A549 (cell line): Measurements from ENCODE around the gene MKNK2. TPM values are rescaled to one million over a fixed set of nuclear protein-coding genes. Genes with fewer than 3 reads are reported as not detected.
A peak's percentile ranks its signal among the peaks of the same experiment; 100 is the strongest.

Source experiments
- ATAC-seq, 2 experiments: fragments of 200-7000 bp in 1 of 2; fragments of >200 bp in 1 of 2; cut with Nextera tagmentation in 1 of 2; cut with Tn5 transposase in 1 of 2; 3 replicates each; pipeline versions ENCODE4 v1.8.0 to v1.9.1; 2018 to 2020; ENCODE audit warnings: mild to moderate bottlenecking in 1 of 2, moderate library complexity in 1 of 2
- CTCF ChIA-PET: fragments of 300-600 bp; sonication (Branson Sonifier 250); formaldehyde crosslinking; extraction: SDS; loops from one replicate; lab custom pipeline; 2021; ENCODE audit warnings: antibody characterized with exemption, inconsistent platforms; lab: Yijun Ruan, JAX
- POLR2A ChIA-PET: fragments of 350-600 bp; formaldehyde crosslinking; extraction: SDS; loops from one replicate; lab custom pipeline; 2021; ENCODE audit warnings: antibody characterized with exemption, inconsistent platforms; lab: Yijun Ruan, JAX
- DNase-seq, 2 experiments: peaks; one replicate each; pipeline versions ENCODE4 v3.0.0 to v3.0.0-alpha.2; 2011 to 2016; ENCODE audit warnings: low read depth in 1 of 2, low spot score in 1 of 2
- FAIRE-seq: peaks from 2 replicates; lab custom pipeline; 2011; peaks lifted over from hg19 to GRCh38; lab: Jason Lieb, UNC
- H3K27ac ChIP-seq, 2 experiments: fragments of >200 bp; sonication (Bioruptor Twin); formaldehyde crosslinking; 3 replicates each; pipeline ENCODE4 v1.5.1; 2016 to 2017
- H3K4me1 ChIP-seq: fragments of >200 bp; sonication (Bioruptor Twin); formaldehyde crosslinking; 3 replicates; pipeline ENCODE4 v1.6.1; 2016
- H3K4me2 ChIP-seq: fragments of >200 bp; sonication (Bioruptor Twin); formaldehyde crosslinking; 3 replicates; pipeline ENCODE4 v1.6.1; 2016
- H3K4me3 ChIP-seq: fragments of >200 bp; sonication (Bioruptor Twin); formaldehyde crosslinking; 3 replicates; pipeline ENCODE4 v1.5.1; 2016
- H3K9me3 ChIP-seq: fragments of >200 bp; sonication (Bioruptor Twin); formaldehyde crosslinking; 3 replicates; pipeline ENCODE4 v1.6.1; 2016
- CBX2 ChIP-seq: fragments of 200-600 bp; sonication (generic); IDR thresholded peaks from 2 replicates; pipeline ENCODE4 v1.6.1; 2016; ENCODE audit warnings: low read depth, mild to moderate bottlenecking, borderline replicate concordance
- CHD2 ChIP-seq: fragments of 150-350 bp; IDR thresholded peaks from 2 replicates; pipeline ENCODE4 v1.6.1; 2014; ENCODE audit warnings: low read length; ENCODE audit not compliant: partially characterized antibody
- GATA3 ChIP-seq: IDR thresholded peaks from 2 replicates; pipeline ENCODE4 v1.6.1; 2012; ENCODE audit warnings: borderline replicate concordance
- HDAC2 ChIP-seq: fragments of 200-600 bp; sonication (generic); IDR thresholded peaks from 2 replicates; pipeline ENCODE4 v1.6.1; 2016
- HOXA7 ChIP-seq: fragments of 250-450 bp; sonication (Bioruptor Pico); IDR thresholded peaks from 2 replicates; pipeline ENCODE4 v1.5.0; 2020; ENCODE audit warnings: mild to moderate bottlenecking, moderate library complexity
- HOXB5 ChIP-seq: fragments of 250-450 bp; sonication (Bioruptor Pico); IDR thresholded peaks from 2 replicates; pipeline ENCODE4 v1.5.0; 2020; ENCODE audit warnings: mild to moderate bottlenecking, moderate library complexity
- JUNB ChIP-seq: fragments of >200 bp; sonication (Bioruptor Twin); formaldehyde crosslinking; IDR thresholded peaks from 2 replicates; pipeline ENCODE4 v1.6.1; 2016
- MAFK ChIP-seq: fragments of 450-650 bp; IDR thresholded peaks from 2 replicates; pipeline ENCODE4 v1.6.1; 2014; ENCODE audit not compliant: partially characterized antibody
- MAZ ChIP-seq: fragments of 150-350 bp; IDR thresholded peaks from 2 replicates; pipeline ENCODE4 v1.6.1; 2014; ENCODE audit warnings: antibody characterized with exemption, low read depth, low read length, borderline replicate concordance
- NPAS2 ChIP-seq: fragments of 250-450 bp; sonication (Bioruptor Pico); IDR thresholded peaks from 2 replicates; pipeline ENCODE4 v1.8.0; 2022; ENCODE audit warnings: mild to moderate bottlenecking, moderate library complexity, borderline replicate concordance
- RFX5 ChIP-seq: fragments of 450-650 bp; IDR thresholded peaks from 2 replicates; pipeline ENCODE4 v1.7.1; 2014; ENCODE audit warnings: antibody characterized with exemption, mild to moderate bottlenecking, moderate library complexity
- RNF2 ChIP-seq: fragments of 200-600 bp; sonication (generic); IDR thresholded peaks from 2 replicates; pipeline ENCODE4 v1.6.1; 2016; ENCODE audit warnings: low read depth, mild to moderate bottlenecking, antibody characterized with exemption, moderate library complexity, borderline replicate concordance
- TFCP2L1 ChIP-seq: fragments of 250-450 bp; sonication (Bioruptor Pico); IDR thresholded peaks from 2 replicates; pipeline ENCODE4 v1.5.0; 2021; ENCODE audit warnings: mild to moderate bottlenecking
- ZC3H11A ChIP-seq: fragments of 450-650 bp; IDR thresholded peaks from 2 replicates; pipeline ENCODE4 v1.6.1; 2014; ENCODE audit warnings: antibody characterized with exemption, mild to moderate bottlenecking
- ZFP36 ChIP-seq: fragments of 450-650 bp; IDR thresholded peaks from 2 replicates; pipeline ENCODE4 v1.6.1; 2014; ENCODE audit warnings: borderline replicate concordance; ENCODE audit not compliant: partially characterized antibody
- ZNF302 ChIP-seq: fragments of 250-450 bp; sonication (Bioruptor Pico); IDR thresholded peaks from 2 replicates; pipeline ENCODE4 v1.9.0; 2021; ENCODE audit warnings: inconsistent platforms, mild to moderate bottlenecking, moderate library complexity
- WGBS: methylation state at CpG from one replicate; pipeline ENCODE4 v1.1.6; 2017; ENCODE audit errors: missing lambda C conversion rate; 5-methylcytosine and 5-hydroxymethylcytosine counted together
- polyA plus RNA-seq, 4 experiments: library from polyadenylated mRNA; depleted of rRNA in 3 of 4; stranded (reverse); fragments of >200 nt; fragmentation: RNase III in 1 of 4; extraction: RNeasy Plus Mini Kit Qiagen cat#74134 plus additional on column Dnase treatment in 1 of 4; gene quantifications; 2 replicates in 3 of 4; 3 replicates in 1 of 4; pipeline ENCODE4 v1.2.3, GENCODE V29; 2011 to 2017
- TF ChIP-seq, protein P1 (sequence below): fragments of >200 bp; sonication (Bioruptor Twin); formaldehyde crosslinking; IDR thresholded peaks from 3 replicates; pipeline ENCODE4 v1.6.1; 2016
- TF ChIP-seq, protein P2 (sequence below): fragments of >200 bp; sonication (Bioruptor Twin); formaldehyde crosslinking; IDR thresholded peaks from 3 replicates; pipeline ENCODE4 v1.5.1; 2016
- TF ChIP-seq, protein P3 (sequence below): IDR thresholded peaks from 2 replicates; pipeline ENCODE4 v1.6.1; 2012; ENCODE audit warnings: low read depth, borderline replicate concordance

MKNK2 gene
- polyA plus RNA-seq, 2 of the 4 experiments (the other 2 are of a cell fraction): 48.3 to 56.7 TPM

DNA sequence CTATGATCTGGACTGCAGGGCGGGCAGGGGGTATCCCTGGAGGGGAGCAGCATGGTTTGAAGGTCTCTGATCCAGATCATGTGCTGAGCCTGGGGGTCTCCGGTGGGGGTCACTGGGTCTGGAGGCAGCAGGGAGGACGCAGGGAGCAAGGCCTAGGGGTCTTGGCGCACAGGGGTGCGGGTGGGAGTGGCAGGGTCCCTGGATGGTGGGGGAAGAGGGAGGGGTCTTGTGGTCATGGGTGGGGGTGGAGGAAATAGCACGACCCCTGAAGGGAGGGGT is 37.4 kb downstream of the MKNK2 start (continued):
- TF ChIP-seq HOXB5 (CRISPR knock-in tag) (no peak), RNF2 (no peak)
- TF ChIP-seq, protein P1, sequence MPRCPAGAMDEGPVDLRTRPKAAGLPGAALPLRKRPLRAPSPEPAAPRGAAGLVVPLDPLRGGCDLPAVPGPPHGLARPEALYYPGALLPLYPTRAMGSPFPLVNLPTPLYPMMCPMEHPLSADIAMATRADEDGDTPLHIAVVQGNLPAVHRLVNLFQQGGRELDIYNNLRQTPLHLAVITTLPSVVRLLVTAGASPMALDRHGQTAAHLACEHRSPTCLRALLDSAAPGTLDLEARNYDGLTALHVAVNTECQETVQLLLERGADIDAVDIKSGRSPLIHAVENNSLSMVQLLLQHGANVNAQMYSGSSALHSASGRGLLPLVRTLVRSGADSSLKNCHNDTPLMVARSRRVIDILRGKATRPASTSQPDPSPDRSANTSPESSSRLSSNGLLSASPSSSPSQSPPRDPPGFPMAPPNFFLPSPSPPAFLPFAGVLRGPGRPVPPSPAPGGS: no peak

DNA sequence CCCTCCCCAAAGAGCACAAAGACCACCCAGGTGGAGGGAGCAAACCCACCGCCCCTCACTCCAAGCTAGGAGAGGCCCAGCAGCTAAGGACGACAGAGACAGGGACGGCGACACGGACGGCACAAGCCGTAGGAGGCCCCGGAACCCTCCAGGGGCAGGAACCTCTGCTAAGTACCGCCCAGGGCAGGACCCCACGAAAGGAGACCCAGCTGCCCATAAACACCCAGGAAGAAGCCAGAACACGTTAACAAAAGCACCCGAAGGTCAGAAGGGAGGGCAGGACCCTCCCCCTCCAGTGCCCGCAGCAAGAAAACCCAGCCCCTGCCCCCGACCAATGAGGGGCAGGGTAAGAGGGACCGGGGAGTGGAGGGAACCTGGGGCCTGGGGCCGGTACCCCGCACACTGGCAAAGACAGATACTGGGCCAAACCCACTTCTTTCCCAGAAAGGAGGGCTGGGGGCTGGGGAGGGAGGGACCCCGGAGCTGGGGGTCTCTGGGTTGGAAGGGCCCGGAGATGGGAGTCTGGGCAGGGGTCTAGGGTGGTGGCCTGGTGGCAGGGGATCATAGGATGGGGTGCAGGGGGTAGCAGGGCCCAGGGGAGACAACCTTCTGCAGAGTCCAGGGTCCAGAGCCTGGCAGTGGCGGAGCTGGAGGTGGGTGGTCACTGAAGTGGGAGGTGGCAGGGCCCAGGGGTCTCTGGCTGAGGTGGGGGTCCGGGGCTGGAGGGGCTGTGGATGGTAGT is 37.9 kb downstream of the MKNK2 start:
- Histone ChIP-seq H3K4me1 (peaks cover 13% of the 10 kb centered on the region), H3K27ac (peak overlapping the region in 1 of 2 experiments; percentile 21; a peak in 2 of 6 replicates), H3K4me3 (no peak overlapping the region), H3K9me3 (no peaks in the 10 kb centered on the region), H3K4me2 (no peak overlapping the region)
- FAIRE-seq (no peak), DNase-seq (no peak), ATAC-seq (no peak)
- WGBS: 94% methylated on average over 7 of the region's 21 CpGs
- CTCF ChIA-PET: no interaction called here
- POLR2A ChIA-PET: no interaction called here
- TF ChIP-seq ZC3H11A: no peak
- no peak for TF ChIP-seq CBX2
- TF ChIP-seq ZNF302 (CRISPR knock-in tag): no peak
- no peak for TF ChIP-seq GATA3
- TF ChIP-seq MAZ: no peak
- TF ChIP-seq NPAS2 (CRISPR knock-in tag): no peak
- no peak for TF ChIP-seq HOXA7 (CRISPR knock-in tag)
- no peak for TF ChIP-seq RFX5
- TF ChIP-seq ZFP36: no peak
- TF ChIP-seq, protein P2, sequence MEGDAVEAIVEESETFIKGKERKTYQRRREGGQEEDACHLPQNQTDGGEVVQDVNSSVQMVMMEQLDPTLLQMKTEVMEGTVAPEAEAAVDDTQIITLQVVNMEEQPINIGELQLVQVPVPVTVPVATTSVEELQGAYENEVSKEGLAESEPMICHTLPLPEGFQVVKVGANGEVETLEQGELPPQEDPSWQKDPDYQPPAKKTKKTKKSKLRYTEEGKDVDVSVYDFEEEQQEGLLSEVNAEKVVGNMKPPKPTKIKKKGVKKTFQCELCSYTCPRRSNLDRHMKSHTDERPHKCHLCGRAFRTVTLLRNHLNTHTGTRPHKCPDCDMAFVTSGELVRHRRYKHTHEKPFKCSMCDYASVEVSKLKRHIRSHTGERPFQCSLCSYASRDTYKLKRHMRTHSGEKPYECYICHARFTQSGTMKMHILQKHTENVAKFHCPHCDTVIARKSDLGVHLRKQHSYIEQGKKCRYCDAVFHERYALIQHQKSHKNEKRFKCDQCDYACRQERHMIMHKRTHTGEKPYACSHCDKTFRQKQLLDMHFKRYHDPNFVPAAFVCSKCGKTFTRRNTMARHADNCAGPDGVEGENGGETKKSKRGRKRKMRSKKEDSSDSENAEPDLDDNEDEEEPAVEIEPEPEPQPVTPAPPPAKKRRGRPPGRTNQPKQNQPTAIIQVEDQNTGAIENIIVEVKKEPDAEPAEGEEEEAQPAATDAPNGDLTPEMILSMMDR: no peak
- no peak for TF ChIP-seq TFCP2L1 (CRISPR knock-in tag)
- TF ChIP-seq MAFK: no peak
- TF ChIP-seq, protein P3, sequence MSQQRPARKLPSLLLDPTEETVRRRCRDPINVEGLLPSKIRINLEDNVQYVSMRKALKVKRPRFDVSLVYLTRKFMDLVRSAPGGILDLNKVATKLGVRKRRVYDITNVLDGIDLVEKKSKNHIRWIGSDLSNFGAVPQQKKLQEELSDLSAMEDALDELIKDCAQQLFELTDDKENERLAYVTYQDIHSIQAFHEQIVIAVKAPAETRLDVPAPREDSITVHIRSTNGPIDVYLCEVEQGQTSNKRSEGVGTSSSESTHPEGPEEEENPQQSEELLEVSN: no peak
- TF ChIP-seq CHD2: no peak
- TF ChIP-seq, protein P1: no peak
- no peak for TF ChIP-seq HDAC2
- TF ChIP-seq JUNB: no peak

DNA sequence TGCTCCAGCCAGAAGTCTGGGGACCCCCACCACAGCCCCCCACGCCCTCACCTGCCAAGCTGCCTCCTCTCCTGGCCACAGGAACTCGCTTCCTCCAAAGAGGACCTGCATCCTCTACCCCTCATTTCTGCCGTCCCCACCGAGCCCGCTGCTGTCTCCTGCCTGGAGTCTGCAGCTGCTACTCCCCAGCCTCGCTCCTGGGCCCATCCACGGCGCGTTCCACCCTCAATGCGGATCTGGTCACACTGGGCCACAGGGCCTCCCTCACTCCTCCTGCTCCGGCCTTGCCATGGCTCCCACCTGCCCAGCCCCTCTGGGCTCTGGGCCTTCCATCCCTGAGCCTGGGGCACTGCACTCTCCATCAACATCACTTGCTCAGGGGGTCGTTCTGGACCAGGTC is 39.9 kb downstream of the MKNK2 start:
- no peak for DNase-seq
- CTCF ChIA-PET: interaction anchor here (1.0 to 1.4 kb wide), 2 partner anchors 12 to 83 kb away, joined by 3 read pairs; no protein-coding TSS in a partner anchor
- H3K4me1 ChIP-seq: peaks cover 10% of the 10 kb centered on the region
- TF ChIP-seq CHD2: no peak
- no peak for FAIRE-seq
- no peak for ATAC-seq
- H3K4me2 ChIP-seq: no peak overlapping the region
- no peaks in the 10 kb centered on the region for H3K9me3 ChIP-seq
- H3K4me3 ChIP-seq: no peak overlapping the region
- 94% methylated on average over 6 of the region's 12 CpGs for WGBS
- H3K27ac ChIP-seq: no peak overlapping the region
- POLR2A ChIA-PET: no interaction called here
